T-helper 2 cell treated with Interferon-gamma antibody and Interleukin-4, amounts not matched to agents 100 ng/mL and 5 ng/mL, for 36 hours (primary cell): ENCODE results near the gene KIF13A. TPM values are rescaled to one million over a fixed set of nuclear protein-coding genes. Genes with fewer than 3 reads are reported as not detected.
"Not testable (repeated sequence)": the region's sequence is repeated elsewhere in the genome, so short reads cannot be mapped to it uniquely, and the experiment has no call there.

Experiments
- intact Hi-C: fragments of 100-400 bp; cut with micrococcal nuclease; formaldehyde crosslinking; loops from one replicate; pipeline ENCODE4 v1.15.1; 2023
- total RNA-seq: library from RNA; stranded (reverse); gene quantifications from 2 replicates; pipeline ENCODE4 v1.2.3, GENCODE V29; 2022

Gene KIF13A
- total RNA-seq, 1 donor from 2014 or later, result not detected

- intact Hi-C loops, result no loop called here
These were observed 110.1 kb downstream of the KIF13A start for GRCh38 chr6:17877196-17877894.

- intact Hi-C loops, result no loop called here
These were observed 112.7 kb downstream of the KIF13A start for GRCh38 chr6:17874753-17875152.

GRCh38 chr6:17872908-17873307 lies 114.5 kb downstream of the KIF13A start:
- intact Hi-C loops, result no loop called here

GRCh38 chr6:17871836-17872235 lies 115.6 kb downstream of the KIF13A start:
- intact Hi-C loops, result no loop called here

GRCh38 chr6:17871189-17871519 lies 116.3 kb downstream of the KIF13A start:
- intact Hi-C loops, result no loop called here

GRCh38 chr6:17870300-17871188 lies 116.9 kb downstream of the KIF13A start:
- intact Hi-C loops, result no loop called here

- intact Hi-C loops, result no loop called here
These were observed 117.7 kb downstream of the KIF13A start for GRCh38 chr6:17869753-17870050.

GRCh38 chr6:17869010-17869752 lies 118.3 kb downstream of the KIF13A start:
- intact Hi-C loops, result no loop called here

GRCh38 chr6:17867880-17868279 lies 119.6 kb downstream of the KIF13A start:
- intact Hi-C loops, result no loop called here

- intact Hi-C loops, result no loop called here
These were observed 120.5 kb downstream of the KIF13A start for GRCh38 chr6:17866876-17867444.

GRCh38 chr6:17865798-17866725 lies 121.4 kb downstream of the KIF13A start:
- intact Hi-C loops, result no loop called here

GRCh38 chr6:17865243-17865642 lies 122.2 kb downstream of the KIF13A start:
- intact Hi-C loops, result no loop called here

GRCh38 chr6:17863901-17864754 lies 123.3 kb downstream of the KIF13A start:
- intact Hi-C loops, result no loop called here

GRCh38 chr6:17861361-17861760 lies 126.1 kb downstream of the KIF13A start:
- intact Hi-C loops, result no loop called here

- intact Hi-C loops, result no loop called here
These were observed 127.6 kb downstream of the KIF13A start for GRCh38 chr6:17859846-17860245.

GRCh38 chr6:17858584-17858983 lies 128.9 kb downstream of the KIF13A start:
- intact Hi-C loops, result no loop called here

GRCh38 chr6:17857188-17857587 lies 130.2 kb downstream of the KIF13A start:
- intact Hi-C loops, result not testable (repeated sequence)

GRCh38 chr6:17856306-17856705 lies 131.1 kb downstream of the KIF13A start:
- intact Hi-C loops, result no loop called here

- intact Hi-C loops, result no loop called here
These were observed 132.1 kb downstream of the KIF13A start for GRCh38 chr6:17855381-17855780.

GRCh38 chr6:17853533-17853932 lies 133.9 kb downstream of the KIF13A start:
- intact Hi-C loops, result no loop called here
